Naive thymus-derived CD8-positive, alpha-beta T cell (primary cell): Measurements from ENCODE around the gene GSTP1. TPM values are rescaled to one million over a fixed set of nuclear protein-coding genes. Genes with fewer than 3 reads are reported as not detected.
A peak's percentile ranks its signal among the peaks of the same experiment; 100 is the strongest.

Experiments
- ATAC-seq, 2 donors: fragments of 150-1000 bp; cut with Tn5 transposase in 1 of 2; sonication (Bioruptor Pico), chemical (Tn5 transposase) in 1 of 2; 1 replicate in 1 of 2; 2 replicates in 1 of 2; pipeline ENCODE4 v1.10.0; 2021; ENCODE audit warnings: mild to moderate bottlenecking in 2 of 2, moderate library complexity in 2 of 2
- POLR2A ChIA-PET: fragments of 350-600 bp; sonication (Branson Sonifier 250); formaldehyde crosslinking; loops from one replicate; lab custom pipeline; 2021; ENCODE audit warnings: antibody characterized with exemption; lab: Charles Lee
- DNase-seq, 10 donors: peaks; one replicate each; pipeline versions ENCODE4 v3.0.0 to v3.0.0-alpha.2; 2020 to 2022
- H3K27ac Mint-ChIP-seq, 10 donors: one replicate each; pipeline ENCODE4 v1.8.0; 2020 to 2022; ENCODE audit warnings: mild to moderate bottlenecking in 10 of 10, mixed read lengths in 10 of 10, moderate library complexity in 4 of 10, inconsistent platforms in 1 of 10
- H3K27me3 Mint-ChIP-seq, 5 donors: one replicate each; pipeline ENCODE4 v1.8.0; 2021 to 2022; ENCODE audit warnings: mixed read lengths in 5 of 5
- H3K36me3 Mint-ChIP-seq, 3 donors: one replicate each; pipeline ENCODE4 v1.8.0; 2020 to 2022; ENCODE audit warnings: mixed read lengths in 3 of 3, mild to moderate bottlenecking in 2 of 3, inconsistent platforms in 1 of 3
- H3K4me1 Mint-ChIP-seq, 4 donors: one replicate each; pipeline ENCODE4 v1.8.0; 2021 to 2022; ENCODE audit warnings: mixed read lengths in 4 of 4
- H3K4me3 Mint-ChIP-seq, 10 donors: one replicate each; pipeline ENCODE4 v1.8.0; 2020 to 2022; ENCODE audit warnings: mild to moderate bottlenecking in 10 of 10, mixed read lengths in 10 of 10, moderate library complexity in 6 of 10, inconsistent platforms in 1 of 10
- H3K9me3 Mint-ChIP-seq, 9 donors: one replicate each; pipeline ENCODE4 v1.8.0; 2020 to 2022; ENCODE audit warnings: mixed read lengths in 9 of 9, mild to moderate bottlenecking in 3 of 9, inconsistent platforms in 1 of 9, moderate library complexity in 1 of 9
- polyA plus RNA-seq, 3 donors: library from polyadenylated mRNA; unstranded; fragments of 300-500 nt; fragmentation: Illumina TruSeq; gene quantifications; one replicate each; pipeline ENCODE4 v1.2.3, GENCODE V29; 2021
- total RNA-seq, 8 experiments: library from RNA in 2 of 8; stranded (reverse) in 2 of 8; gene quantifications; one replicate each; pipeline ENCODE4 v1.2.3 and lab custom pipeline; 2021 to 2026

The GSTP1 gene
- total and polyA plus RNA-seq, 5 experiments from 2014 or later = 177 to 278 (median 234) TPM

DNA sequence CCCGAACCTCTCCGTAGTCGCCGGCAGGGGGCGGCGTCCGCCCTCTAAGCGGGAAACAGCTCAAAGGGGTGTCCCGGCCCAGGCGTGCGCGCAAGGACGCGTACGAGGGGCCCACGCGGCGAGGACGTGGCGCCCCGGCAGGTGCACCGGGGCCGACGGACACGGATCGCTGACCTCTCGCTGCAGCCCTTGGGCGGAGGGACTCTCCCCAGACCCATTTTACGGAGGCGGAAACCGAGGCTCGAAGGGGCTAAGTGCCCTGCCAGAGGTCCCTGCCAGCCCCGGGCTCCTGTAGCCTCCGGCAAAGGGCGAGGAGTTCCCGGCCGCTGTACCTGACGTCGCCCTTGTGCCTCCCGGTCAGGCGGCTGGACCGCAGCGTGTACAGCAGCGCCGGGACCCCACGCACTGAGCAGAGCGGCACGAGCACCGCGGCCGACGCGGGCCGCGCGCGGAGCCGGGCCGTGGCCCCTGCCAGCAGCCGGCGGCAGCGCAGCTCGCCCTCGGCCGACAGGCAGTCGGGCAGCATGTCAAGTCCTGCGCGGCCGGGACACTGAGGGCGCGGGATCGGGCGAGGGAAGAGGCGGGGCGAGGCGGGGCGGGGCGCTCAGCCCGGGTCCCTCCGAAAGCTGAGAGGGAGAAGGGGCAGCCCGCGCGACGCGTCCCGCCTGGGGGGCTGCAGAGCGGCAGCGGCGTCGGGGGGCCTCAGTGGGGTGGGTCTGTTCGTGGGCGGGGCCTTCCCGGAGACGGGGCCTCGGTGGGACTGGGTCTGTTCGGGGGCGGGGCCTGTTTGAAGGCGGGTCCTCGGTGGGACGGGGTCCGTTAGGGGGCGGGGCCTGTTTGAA lies 46.0 kb downstream of the GSTP1 start, which contains the start of gene NUDT8:
Gene NUDT8, minus strand, starts transcription at position 552 of the 842 bp plus-strand sequence. Its CDS starts 26 bp downstream, at position 526.
- ATAC-seq (peak; percentile 72 to 76), DNase-seq (peak; percentile 75 to 93 (median 86))
- Mint-ChIP-seq H3K9me3 (no peaks in the 10 kb centered on the region), H3K27ac (peak within 1 kb of the TSS; percentile 45 to 95 (median 90)), H3K4me1 (peaks cover 9 to 13% (median 12%) of the 10 kb centered on the region in 4 donors), H3K36me3 (no peaks in the 10 kb centered on the region), H3K27me3 (no peaks in the 10 kb centered on the region), H3K4me3 (peak within 1 kb of the TSS; percentile 82 to 95 (median 90))
- POLR2A ChIA-PET = interaction anchor here (0.5 to 5.5 kb wide), 8 partner anchors 9 to 349 kb away, joined by 3 to 61 read pairs (median 6); partner anchors contain the start of genes ACY3 and TBX10

- H3K27ac Mint-ChIP-seq = peak overlapping the region; percentile 45 to 95 (median 90)
- no peaks in the 10 kb centered on the region for H3K36me3 Mint-ChIP-seq
- no peaks in the 10 kb centered on the region for H3K9me3 Mint-ChIP-seq
- H3K27me3 Mint-ChIP-seq = no peaks in the 10 kb centered on the region
- POLR2A ChIA-PET = interaction anchor here (0.5 to 5.5 kb wide), 8 partner anchors 9 to 745 kb away, joined by 3 to 61 read pairs (median 6); partner anchors contain the start of genes ACY3 and TBX10
- ATAC-seq = peak; percentile 65 to 68
- peaks cover 6 to 13% (median 10%) of the 10 kb centered on the region in 4 donors for H3K4me1 Mint-ChIP-seq
- peak in 9 of 10 donors; percentile 83 to 95 (median 88) for DNase-seq
- H3K4me3 Mint-ChIP-seq = peak overlapping the region; percentile 82 to 95 (median 90)
Measured at GRCh38 chr11:67630228-67630942, 46.8 kb downstream of the GSTP1 start.

DNA sequence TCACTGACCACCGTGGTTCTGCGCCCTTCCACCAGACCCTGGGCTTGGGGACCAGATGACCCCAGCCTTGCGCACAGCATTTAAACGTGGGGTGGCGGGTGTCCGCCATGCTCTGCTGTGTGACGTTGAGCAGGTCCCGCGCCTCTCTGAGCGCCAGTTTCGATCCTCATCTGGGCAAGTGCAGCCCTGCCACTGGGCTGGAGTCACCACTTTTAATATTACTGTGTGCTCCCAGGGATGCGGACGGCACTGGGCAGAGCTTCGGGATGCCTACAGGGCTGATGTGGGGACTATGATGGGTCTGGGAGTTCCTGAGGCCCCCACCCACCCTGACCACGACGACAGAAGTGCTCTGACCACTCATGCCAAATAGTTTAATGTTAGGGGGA lies 47.3 kb downstream of the GSTP1 start:
- Mint-ChIP-seq H3K4me1 (peaks cover 6 to 13% (median 9%) of the 10 kb centered on the region in 4 donors), H3K36me3 (no peaks in the 10 kb centered on the region), H3K27ac (peak overlapping the region; percentile 45 to 95 (median 90)), H3K9me3 (no peaks in the 10 kb centered on the region), H3K4me3 (peak overlapping the region; percentile 82 to 95 (median 90)), H3K27me3 (no peaks in the 10 kb centered on the region)
- ATAC-seq (no peak), DNase-seq (peak in 1 of 10 donors; percentile 21)
- POLR2A ChIA-PET = interaction anchor here (0.5 to 5.5 kb wide), 3 partner anchors 8 to 745 kb away, joined by 4 to 61 read pairs (median 5); partner anchors contain the start of genes ACY3 and TBX10

GRCh38 chr11:67631411-67631810 lies 47.8 kb downstream of the GSTP1 start:
- peak overlapping the region in 2 of 10 donors; percentile 80 to 95 for H3K27ac Mint-ChIP-seq
- no peak for DNase-seq
- H3K27me3 Mint-ChIP-seq = no peaks in the 10 kb centered on the region
- H3K4me1 Mint-ChIP-seq = peaks cover 6 to 13% (median 9%) of the 10 kb centered on the region in 4 donors
- POLR2A ChIA-PET = interaction anchor here (5.5 kb wide), 1 partner anchor 17 kb away, joined by 61 read pairs; the partner anchor contains the start of gene ACY3
- peak overlapping the region in 9 of 10 donors; percentile 82 to 95 (median 90) for H3K4me3 Mint-ChIP-seq
- no peaks in the 10 kb centered on the region for H3K36me3 Mint-ChIP-seq
- no peak for ATAC-seq
- no peaks in the 10 kb centered on the region for H3K9me3 Mint-ChIP-seq

DNA sequence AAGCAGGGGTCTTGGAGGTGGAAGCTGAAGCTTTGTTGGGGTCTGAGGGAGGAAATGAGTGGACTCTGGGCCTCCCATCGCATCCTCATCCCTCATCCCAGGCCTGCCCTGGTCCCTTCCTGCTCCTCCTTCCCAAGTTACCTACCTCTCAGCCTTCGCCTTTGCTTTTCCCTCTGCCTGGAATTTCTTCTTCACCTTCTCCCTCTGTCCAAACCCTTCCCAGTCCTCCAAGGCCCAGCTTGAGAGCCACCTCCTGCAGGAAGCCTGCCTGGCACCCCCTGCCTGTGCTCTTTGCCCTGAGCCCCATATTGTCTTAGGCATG lies 48.2 kb downstream of the GSTP1 start:
- H3K36me3 Mint-ChIP-seq = no peaks in the 10 kb centered on the region
- H3K4me3 Mint-ChIP-seq = peak overlapping the region in 8 of 10 donors; percentile 42 to 88 (median 60)

DNA sequence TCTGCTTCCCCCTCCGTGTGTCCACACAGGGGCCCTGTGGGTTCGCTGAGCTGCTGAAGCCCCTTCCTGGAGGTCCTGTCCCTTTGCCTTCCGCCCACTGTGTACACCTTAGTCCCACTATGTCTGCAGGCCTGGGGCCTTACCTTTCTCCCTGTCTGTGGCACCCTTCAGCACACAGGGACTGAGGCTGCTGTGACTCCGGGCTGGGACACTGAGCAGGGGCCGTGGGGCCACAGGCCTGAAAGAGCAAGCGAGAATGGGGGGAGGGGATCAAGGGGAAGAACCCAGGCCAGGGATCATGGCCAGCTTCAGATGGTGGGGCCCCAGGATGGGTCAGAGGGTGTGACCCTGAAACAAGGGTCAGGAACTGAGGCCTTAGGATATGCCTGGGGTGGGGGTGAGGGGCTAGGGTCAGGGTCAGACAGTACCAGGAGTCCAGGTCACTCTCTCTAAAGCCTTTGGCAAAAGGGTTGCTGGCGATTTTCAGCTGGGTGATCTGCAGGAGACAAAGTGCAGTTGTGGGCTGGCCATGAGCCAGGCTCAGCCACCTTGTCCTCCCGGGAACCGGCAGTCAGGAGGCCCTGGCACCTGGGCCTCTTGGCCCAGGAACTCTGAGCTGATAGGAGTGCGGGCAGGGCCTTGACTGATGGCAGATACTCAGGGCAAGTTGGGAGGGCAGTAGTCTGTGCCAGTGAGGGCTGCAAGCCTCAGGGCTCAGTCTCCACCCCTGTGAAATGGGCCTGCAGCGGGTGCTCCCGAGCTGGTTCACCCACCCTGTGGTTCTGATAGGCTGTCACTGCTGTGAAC lies 48.8 kb downstream of the GSTP1 start:
- peak overlapping the region in 5 of 10 donors; percentile 15 to 82 (median 70) for H3K27ac Mint-ChIP-seq
- no peaks in the 10 kb centered on the region for H3K27me3 Mint-ChIP-seq
- POLR2A ChIA-PET = interaction anchor here (0.6 to 5.5 kb wide), 3 partner anchors 10 to 173 kb away, joined by 3 to 61 read pairs (median 3); partner anchors contain the start of gene ACY3
- H3K36me3 Mint-ChIP-seq = no peaks in the 10 kb centered on the region
- no peak for DNase-seq
- no peaks in the 10 kb centered on the region for H3K9me3 Mint-ChIP-seq
- H3K4me1 Mint-ChIP-seq = peaks cover 6 to 13% (median 9%) of the 10 kb centered on the region in 4 donors
- H3K4me3 Mint-ChIP-seq = peak overlapping the region in 8 of 10 donors; percentile 16 to 88 (median 54)
- ATAC-seq = no peak

More for the DNA sequence above, 48.2 kb downstream of the GSTP1 start:
- H3K4me1 Mint-ChIP-seq = peaks cover 6 to 13% (median 9%) of the 10 kb centered on the region in 4 donors
- POLR2A ChIA-PET = interaction anchor here (0.6 to 5.5 kb wide), 2 partner anchors 16 to 174 kb away, joined by 3 to 61 read pairs; partner anchors contain the start of gene ACY3
- H3K27ac Mint-ChIP-seq = peak overlapping the region in 4 of 10 donors; percentile 30 to 82 (median 74)
- H3K9me3 Mint-ChIP-seq = no peaks in the 10 kb centered on the region
- DNase-seq (no peak), ATAC-seq (no peak)
- no peaks in the 10 kb centered on the region for H3K27me3 Mint-ChIP-seq

DNA sequence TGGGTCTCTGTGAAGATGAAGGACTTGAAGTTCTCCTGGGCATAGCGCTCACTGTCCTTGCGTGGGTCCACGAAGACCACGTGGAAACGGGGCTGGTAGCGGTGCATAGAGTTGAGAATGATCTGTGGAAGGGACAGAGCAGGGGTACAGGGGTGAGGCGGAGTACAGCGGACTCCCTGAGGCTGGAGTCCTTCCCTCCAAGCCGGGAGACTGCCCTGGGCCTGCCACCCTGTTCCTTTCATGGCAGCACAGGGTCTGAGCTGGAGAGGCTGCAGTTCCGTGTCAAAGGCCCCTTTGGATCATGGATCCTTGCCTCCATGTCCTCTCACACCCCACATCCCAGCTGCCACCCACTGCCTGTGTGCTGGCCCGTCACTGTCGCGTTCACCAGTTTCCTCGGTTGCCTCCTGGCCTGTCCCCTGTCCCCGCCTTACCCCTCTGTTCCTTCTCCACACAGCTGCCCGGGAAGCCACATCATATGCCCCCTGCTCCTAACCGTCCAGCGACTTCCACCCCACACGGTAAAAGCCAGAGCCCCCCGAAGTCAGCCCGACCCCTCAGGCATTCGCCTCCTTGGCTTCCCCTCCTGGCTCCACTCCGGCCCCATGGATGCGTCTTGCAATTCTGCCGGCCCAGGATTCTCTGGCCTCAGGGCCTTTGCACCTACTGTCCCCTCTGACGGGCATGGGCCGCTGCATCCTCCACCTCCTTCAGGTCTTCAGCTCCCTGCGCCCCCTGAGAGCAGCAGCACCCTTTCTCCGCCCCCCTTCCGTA lies 49.6 kb downstream of the GSTP1 start:
- ATAC-seq = no peak
- peak overlapping the region in 3 of 10 donors; percentile 11 to 38 (median 16) for H3K4me3 Mint-ChIP-seq
- no peaks in the 10 kb centered on the region for H3K9me3 Mint-ChIP-seq
- H3K36me3 Mint-ChIP-seq = no peaks in the 10 kb centered on the region
- peaks cover 6 to 13% (median 9%) of the 10 kb centered on the region in 4 donors for H3K4me1 Mint-ChIP-seq
- peak overlapping the region in 3 of 10 donors; percentile 4 to 77 (median 32) for H3K27ac Mint-ChIP-seq
- DNase-seq = no peak
- POLR2A ChIA-PET = interaction anchor here (1.4 to 5.5 kb wide), 2 partner anchors 10 to 15 kb away, joined by 3 to 61 read pairs; partner anchors contain the start of gene ACY3
- no peaks in the 10 kb centered on the region for H3K27me3 Mint-ChIP-seq

GRCh38 chr11:67633758-67634365 lies 50.2 kb downstream of the GSTP1 start:
- Mint-ChIP-seq H3K27me3 (no peaks in the 10 kb centered on the region), H3K36me3 (no peaks in the 10 kb centered on the region), H3K9me3 (no peaks in the 10 kb centered on the region), H3K4me1 (peaks cover 6 to 13% (median 9%) of the 10 kb centered on the region in 4 donors), H3K4me3 (peak overlapping the region in 1 of 10 donors; percentile 38), H3K27ac (peak overlapping the region in 1 of 10 donors; percentile 4)
- POLR2A ChIA-PET = no interaction called here
- DNase-seq = no peak
- no peak for ATAC-seq

DNA sequence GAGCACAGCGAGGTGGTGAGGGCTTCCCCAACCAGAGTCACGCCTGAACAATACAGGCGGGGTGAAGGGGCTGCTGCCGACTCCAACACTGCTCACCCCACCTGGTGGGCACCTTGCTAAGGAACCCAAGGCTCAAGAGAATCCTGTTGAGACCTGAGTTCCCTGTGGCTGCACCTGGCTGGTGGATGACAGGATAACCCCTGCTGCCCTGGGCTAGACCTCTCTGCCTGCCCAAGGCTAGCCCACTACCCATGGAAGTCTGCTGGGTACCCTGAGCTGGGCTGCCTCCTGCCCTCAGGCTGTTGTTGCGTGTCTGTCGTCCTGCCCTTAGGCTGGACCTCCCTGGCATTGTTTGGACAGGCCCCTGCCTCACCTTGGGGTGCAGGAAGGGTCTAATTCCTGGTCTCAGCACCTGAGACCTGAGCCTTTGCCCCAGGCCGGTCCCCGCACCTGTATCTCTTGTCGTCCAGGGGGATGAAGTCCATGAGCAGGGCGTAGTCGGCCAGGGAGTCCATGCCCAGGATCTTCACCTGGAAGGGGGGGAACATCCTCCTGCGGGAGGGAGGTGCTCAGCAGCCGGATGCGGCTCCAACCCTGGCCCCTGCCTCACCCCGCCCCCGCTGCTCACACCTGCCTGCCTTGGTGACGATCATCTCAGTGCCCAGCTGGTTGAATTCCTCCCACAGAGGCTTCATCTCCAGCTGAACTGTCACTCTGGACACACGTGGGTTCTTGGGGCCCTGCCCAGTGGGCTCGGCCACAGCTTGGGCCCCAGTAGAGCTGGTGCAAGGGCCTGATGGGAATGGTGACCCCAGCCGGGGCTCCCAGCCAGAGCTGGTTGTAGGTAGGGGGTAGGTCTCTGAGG lies 51.0 kb downstream of the GSTP1 start:
- no peak for ATAC-seq
- Mint-ChIP-seq H3K27me3 (no peaks in the 10 kb centered on the region), H3K9me3 (no peaks in the 10 kb centered on the region), H3K4me1 (peaks cover 6 to 13% (median 7%) of the 10 kb centered on the region in 4 donors), H3K27ac (no peak overlapping the region), H3K36me3 (no peaks in the 10 kb centered on the region), H3K4me3 (no peak overlapping the region)
- DNase-seq = no peak
- POLR2A ChIA-PET = no interaction called here

GRCh38 chr11:67635231-67635521 lies 51.6 kb downstream of the GSTP1 start:
- H3K27ac Mint-ChIP-seq = no peak overlapping the region
- H3K36me3 Mint-ChIP-seq = no peaks in the 10 kb centered on the region
- no peaks in the 10 kb centered on the region for H3K9me3 Mint-ChIP-seq
- no peak overlapping the region for H3K4me3 Mint-ChIP-seq
- peaks cover 6 to 13% (median 9%) of the 10 kb centered on the region in 4 donors for H3K4me1 Mint-ChIP-seq
- POLR2A ChIA-PET = no interaction called here
- DNase-seq (no peak), ATAC-seq (no peak)
- H3K27me3 Mint-ChIP-seq = peaks cover 0 to 3% (median 0%) of the 10 kb centered on the region in 5 donors
